Activated CD4-positive, CD25-positive, alpha-beta regulatory T cell treated with anti-CD3 and anti-CD28 coated beads, Interleukin-2, amount 50 U/mL, for 72 hours (primary cell): ENCODE measurements around the gene KREMEN1.
A peak's percentile ranks its signal among the peaks of the same experiment; 100 is the strongest.
"Not testable (repeated sequence)": the region's sequence is repeated elsewhere in the genome, so short reads cannot be mapped to it uniquely, and the experiment has no call there.

ENCODE experiments used
- DNase-seq: peaks from one replicate; pipeline ENCODE4 v3.0.0; 2021

Gene KREMEN1

GRCh38 chr22:29072979-29073617, at the start of gene KREMEN1:
KREMEN1 (plus strand) TSS chr22:29073035; CDS start chr22:29073131, 96 bp downstream.
- no peak for DNase-seq

GRCh38 chr22:29023172-29023796, 49.6 kb upstream of the KREMEN1 start:
- no peak for DNase-seq

GRCh38 chr22:29026579-29026978, 46.3 kb upstream of the KREMEN1 start:
- no peak for DNase-seq

- no peak for DNase-seq
Observed at GRCh38 chr22:29028468-29028867, 44.4 kb upstream of the KREMEN1 start.

DNA sequence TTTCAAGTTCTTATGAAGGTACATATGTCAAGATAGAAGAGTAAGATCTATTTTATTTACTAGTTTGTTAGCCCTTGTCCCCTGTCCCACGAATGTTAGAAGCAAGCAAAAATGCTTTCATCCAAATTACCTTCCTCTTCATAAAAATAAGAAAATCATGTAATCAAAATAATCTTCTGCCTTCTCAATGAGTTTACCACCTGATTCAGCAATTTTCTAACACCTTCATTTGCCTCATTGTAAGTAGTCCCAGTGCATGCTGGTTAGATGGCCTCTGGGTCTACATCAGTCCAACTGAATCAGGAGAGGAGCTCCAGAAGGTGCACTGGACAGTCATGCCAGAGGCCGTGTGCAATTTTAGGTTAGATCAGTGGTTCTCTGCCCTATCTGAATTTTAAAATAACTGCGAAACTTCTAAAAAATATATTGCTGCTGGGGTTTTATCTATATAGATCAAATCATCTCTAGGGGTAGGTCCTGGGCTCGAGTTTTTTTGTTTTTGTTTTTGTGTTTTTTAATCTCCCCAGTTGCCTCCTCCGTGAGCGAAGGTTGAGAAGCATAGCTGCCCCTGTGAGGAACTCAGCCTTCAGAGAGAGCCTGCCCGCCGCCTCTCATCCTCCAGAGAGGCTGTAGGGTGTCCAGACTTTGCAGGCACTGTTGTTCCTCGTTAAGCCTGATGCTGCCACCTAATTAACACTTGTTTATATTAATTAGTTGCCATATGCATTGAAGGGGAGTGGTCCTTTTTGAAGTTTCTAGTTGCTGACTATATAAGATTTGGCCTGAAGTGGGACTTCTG, 43.4 kb upstream of the KREMEN1 start:
- no peak for DNase-seq

DNA sequence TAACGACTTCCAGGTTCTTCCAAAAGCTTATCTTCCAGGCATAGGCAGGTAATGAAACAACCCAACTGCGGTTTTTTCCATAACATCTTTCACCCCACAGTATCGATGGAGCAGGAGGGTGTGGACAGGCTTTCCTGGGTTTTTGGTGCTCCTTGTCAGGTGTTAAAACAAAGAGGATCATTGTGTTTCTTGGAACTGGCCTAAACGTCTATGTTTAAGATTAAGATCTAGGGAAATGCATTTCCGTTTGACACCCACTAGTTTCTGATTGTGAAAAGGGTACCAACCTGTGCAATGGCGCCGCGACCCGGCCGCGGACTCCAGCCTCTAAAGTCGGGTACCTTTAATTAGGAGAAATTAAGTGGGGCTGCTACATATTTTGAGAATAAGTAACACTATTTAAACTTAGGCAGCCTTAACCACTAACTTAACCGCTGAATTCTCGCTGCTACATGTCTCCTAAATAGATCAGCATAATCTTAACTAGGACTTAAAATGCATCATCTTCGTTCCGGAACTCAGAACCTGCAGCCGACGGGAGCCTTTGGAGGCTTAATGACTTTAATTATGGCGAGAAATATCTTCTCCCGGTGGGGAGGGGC, 42.7 kb upstream of the KREMEN1 start:
- no peak for DNase-seq

DNA sequence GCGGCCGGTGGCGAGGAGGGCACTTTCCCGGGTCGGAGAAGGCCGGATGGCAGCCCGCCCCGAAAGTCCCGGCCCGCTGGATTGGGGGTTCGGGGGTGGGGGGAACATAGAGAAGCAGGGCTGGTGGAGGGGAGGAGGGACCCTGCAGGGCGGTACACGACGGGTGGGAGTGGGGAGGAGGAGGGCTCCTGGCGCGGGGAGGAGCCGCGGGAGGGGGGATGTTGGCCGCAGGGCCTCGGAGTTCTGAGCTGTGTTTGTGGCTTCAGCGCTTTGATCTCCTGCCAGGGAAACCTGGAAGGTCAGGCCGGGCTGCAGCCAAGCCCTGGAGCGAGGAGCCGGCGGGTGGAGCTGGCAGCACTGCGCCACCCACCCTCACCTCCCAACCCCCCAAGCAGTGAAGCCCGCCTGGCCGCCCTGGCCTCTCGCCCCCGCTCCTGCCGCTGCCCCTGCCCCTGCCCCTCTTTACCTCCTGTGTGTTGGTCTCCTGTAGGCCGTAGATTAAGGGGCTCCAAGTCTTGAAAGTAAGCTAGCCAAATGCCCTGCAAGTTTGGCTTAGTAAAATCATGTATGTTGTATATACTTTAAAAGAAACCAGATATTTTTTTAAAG, 42.1 kb upstream of the KREMEN1 start:
- no peak for DNase-seq

GRCh38 chr22:29031227-29032011, 41.4 kb upstream of the KREMEN1 start:
- no peak for DNase-seq

DNA sequence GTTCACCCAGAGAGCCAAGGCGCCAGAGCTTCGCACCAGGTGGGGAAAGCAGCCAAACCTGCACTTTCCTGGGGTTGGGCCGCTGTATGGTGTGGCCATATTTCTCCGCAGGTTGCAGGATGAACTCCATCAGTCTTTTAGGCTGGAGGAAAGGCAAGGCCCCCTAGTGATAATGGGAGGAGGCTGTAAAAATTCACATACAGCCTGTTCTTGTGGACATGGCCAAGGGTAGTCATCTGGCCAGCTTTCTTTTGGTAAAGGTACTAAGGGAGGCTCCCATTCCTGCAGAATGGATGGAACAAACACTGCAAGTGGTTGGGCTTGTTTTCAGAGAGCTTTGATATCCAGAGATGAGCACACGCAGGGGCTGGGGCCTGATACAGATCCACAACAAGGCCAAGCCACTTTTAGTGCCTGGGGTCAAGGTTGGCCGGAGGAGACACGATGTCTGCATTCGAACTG, 40.8 kb upstream of the KREMEN1 start:
- DNase-seq: no peak

DNA sequence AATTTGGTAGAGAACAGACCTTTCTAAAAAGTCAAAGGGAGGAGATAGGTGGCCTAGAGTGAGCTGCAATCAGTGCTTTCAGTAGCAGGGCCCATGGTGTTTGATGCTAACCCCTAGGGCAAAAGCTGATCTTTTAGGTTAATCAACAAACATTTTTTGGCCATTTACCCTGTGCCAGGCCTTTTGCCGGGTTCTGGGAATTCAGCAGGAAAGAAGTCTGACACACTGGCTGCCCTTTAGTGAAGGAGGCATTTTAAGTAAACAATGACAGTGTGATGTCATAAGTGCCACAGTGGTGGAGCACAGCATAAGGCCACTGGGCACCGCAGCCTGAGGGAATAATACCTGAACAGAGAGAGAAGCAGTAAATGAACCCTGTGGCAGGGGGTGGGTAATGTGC, 40.3 kb upstream of the KREMEN1 start:
- no peak for DNase-seq

- no peak for DNase-seq
Observed at GRCh38 chr22:29037340-29037932, 35.4 kb upstream of the KREMEN1 start.

- DNase-seq: no peak
Observed at GRCh38 chr22:29039148-29039547, 33.7 kb upstream of the KREMEN1 start.

DNA sequence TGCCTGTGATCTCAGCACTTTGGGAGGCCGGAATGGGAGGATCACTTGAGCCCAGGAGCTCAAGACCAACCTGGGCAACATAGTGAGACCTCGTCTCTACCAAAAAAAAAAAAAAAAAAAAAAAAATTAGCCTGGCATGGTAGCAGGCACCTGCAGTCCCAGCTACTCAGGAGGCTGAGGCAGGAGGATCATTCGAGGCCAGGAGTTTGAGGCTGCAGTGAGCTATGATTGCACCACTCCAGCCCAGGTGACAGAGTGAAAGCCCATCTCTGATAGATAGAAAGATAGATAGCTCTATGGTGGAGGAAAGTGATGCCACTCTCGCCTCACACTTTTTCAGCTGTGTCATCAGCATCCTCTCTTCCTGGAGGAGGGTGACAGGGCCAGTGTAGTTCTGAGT, 33.2 kb upstream of the KREMEN1 start:
- DNase-seq: not testable (repeated sequence)

DNA sequence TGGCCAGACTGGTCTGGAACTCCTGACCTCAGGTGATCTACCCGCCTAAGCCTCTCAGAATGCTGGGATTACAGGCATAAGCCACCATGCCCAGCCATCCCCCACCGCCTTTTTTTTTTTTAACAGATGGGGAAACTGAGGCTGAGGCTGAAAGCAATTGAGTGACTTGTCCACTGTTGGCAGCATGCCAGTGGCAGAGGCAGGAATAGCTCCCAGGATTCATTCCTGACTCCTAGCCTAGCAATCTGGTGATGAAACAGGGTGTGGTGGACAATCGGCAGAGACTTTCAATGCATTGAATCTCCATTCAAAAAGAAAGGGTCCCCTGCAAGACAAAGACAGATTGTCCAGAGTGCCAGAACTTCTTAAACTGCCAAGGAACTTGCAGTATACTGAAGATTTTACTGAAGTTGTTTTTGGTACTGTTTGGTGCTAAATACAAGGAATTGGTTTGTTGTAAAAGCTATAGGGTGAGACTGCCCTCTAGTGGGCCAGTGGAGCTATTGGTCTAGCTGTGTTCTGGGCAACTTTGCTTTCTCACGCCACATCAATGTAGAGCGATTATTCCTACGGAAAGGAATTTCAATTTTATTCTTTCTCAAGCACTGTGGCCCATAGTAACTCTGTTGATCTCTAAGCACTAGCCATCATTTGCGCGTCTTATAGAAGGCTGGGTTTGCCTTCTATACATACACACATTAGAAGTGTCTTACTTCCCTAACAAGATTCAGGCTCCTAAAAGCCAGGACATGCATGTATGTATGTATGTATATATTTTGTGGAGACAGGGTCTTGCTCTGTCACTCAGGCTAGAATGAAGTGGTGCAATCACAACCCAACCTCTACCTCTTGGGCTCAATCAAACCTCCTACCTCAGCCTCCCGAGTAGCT, 32.2 kb upstream of the KREMEN1 start:
- peak; percentile 54 for DNase-seq

DNA sequence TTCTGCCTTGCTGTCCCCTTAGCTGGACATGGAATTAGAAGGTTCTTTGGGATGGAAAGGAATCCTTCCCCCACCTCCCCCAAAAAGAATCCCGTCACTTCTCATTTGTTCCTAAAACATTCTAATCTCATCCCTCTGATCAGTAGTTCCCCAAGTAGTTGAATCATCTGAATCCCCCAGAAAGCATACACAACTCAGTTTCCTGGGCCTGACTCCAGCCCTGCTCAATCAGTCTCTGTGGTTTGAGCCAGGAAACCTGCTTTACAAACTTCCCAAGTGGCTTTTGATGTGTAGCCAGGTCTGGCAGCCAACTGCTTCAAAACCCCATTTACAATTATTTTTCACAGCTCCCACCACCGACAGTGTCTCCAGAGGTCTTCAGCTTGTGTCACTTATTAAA, 31.4 kb upstream of the KREMEN1 start:
- DNase-seq: no peak

DNA sequence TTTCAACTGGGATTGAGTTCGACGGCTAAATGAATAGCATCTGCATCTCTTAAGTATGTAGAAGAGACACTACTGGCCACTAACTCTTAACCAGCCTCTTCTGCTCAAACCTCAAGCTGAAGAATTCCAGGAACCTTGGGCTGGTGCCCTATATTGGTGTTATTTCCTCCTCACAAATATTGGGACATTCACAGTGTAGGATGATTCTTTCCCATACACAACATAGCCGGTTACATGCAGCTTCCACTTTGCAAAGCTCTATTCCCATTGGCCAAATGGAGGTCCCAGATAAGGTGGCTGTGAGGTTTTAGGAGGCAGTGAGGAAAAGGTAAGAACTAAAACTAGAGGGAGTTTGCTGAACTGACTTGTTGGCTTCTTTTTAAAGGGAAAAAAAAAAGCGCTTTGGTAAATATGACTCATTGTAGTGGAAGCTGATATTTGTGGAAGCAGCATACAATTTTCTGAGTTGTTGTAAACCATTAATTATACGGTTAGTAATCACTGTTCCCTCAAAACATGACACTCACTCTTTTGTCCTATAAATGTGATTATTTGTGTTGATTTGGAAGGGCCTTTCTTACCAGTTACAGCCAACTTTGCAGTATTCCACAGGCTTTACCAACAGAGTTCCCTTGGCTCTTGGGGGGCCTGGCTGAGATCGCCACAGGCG, 28.8 kb upstream of the KREMEN1 start:
- no peak for DNase-seq

- no peak for DNase-seq
Observed at GRCh38 chr22:29044657-29045176, 28.1 kb upstream of the KREMEN1 start.

GRCh38 chr22:29048822-29049654, 23.8 kb upstream of the KREMEN1 start:
- no peak for DNase-seq
